ENCODE measurements around the gene ACR.
"Not testable (repeated sequence)": the region's sequence is repeated elsewhere in the genome, so short reads cannot be mapped to it uniquely, and the experiment has no call there.

Gene ACR

GRCh38 chr22:50732681-50733080 lies 5.3 kb upstream of the ACR start:
- no peak for DNase-seq (ENCODE audit: low read depth)

- peak; percentile 48 for DNase-seq (ENCODE audit: low read depth)
Observed at GRCh38 chr22:50733521-50734342, 4.3 kb upstream of the ACR start.

- DNase-seq (ENCODE audit: low read depth): no peak
Observed at GRCh38 chr22:50734343-50734771, 3.6 kb upstream of the ACR start.

GRCh38 chr22:50734986-50735738 lies 2.8 kb upstream of the ACR start:
- DNase-seq (ENCODE audit: low read depth): no peak

- no peak for DNase-seq (ENCODE audit: low read depth)
Observed at GRCh38 chr22:50735739-50736030, 2.3 kb upstream of the ACR start.

GRCh38 chr22:50738649-50739227 lies 734 bp downstream of the ACR start:
- DNase-seq (ENCODE audit: low read depth): no peak

GRCh38 chr22:50739279-50739691 lies 1.3 kb downstream of the ACR start:
- DNase-seq (ENCODE audit: low read depth): no peak

GRCh38 chr22:50739894-50740293 lies 1.9 kb downstream of the ACR start:
- no peak for DNase-seq (ENCODE audit: low read depth)

- not testable (repeated sequence) for DNase-seq (ENCODE audit: low read depth)
Observed at GRCh38 chr22:50740714-50741113, 2.7 kb downstream of the ACR start.

- not testable (repeated sequence) for DNase-seq (ENCODE audit: low read depth)
Observed at GRCh38 chr22:50744424-50744823, 6.4 kb downstream of the ACR start.

GRCh38 chr22:50747521-50747920 lies 9.5 kb downstream of the ACR start:
- not testable (repeated sequence) for DNase-seq (ENCODE audit: low read depth)

GRCh38 chr22:50748630-50749029 lies 10.6 kb downstream of the ACR start:
- not testable (repeated sequence) for DNase-seq (ENCODE audit: low read depth)

- not testable (repeated sequence) for DNase-seq (ENCODE audit: low read depth)
Observed at GRCh38 chr22:50749302-50750074, 11.5 kb downstream of the ACR start.

- DNase-seq (ENCODE audit: low read depth): not testable (repeated sequence)
Observed at GRCh38 chr22:50755251-50755650, 17.2 kb downstream of the ACR start.

- not testable (repeated sequence) for DNase-seq (ENCODE audit: low read depth)
Observed at GRCh38 chr22:50756406-50756805, 18.4 kb downstream of the ACR start.

- peak; percentile 30 for DNase-seq (ENCODE audit: low read depth)
Observed at GRCh38 chr22:50756949-50757491, 19.0 kb downstream of the ACR start.

- peak; percentile 65 for DNase-seq (ENCODE audit: low read depth)
Observed at GRCh38 chr22:50759597-50760341, 21.8 kb downstream of the ACR start.

GRCh38 chr22:50761829-50762228 lies 23.8 kb downstream of the ACR start:
- DNase-seq (ENCODE audit: low read depth): not testable (repeated sequence)

GRCh38 chr22:50764288-50764687 lies 26.3 kb downstream of the ACR start:
- DNase-seq (ENCODE audit: low read depth): not testable (repeated sequence)

- DNase-seq (ENCODE audit: low read depth): peak; percentile 24
Observed at GRCh38 chr22:50775132-50775531, 37.1 kb downstream of the ACR start.

- DNase-seq (ENCODE audit: low read depth): not testable (repeated sequence)
Observed at GRCh38 chr22:50777631-50778030, 39.6 kb downstream of the ACR start.
